Right renal pelvis (tissue), 4 donors: ENCODE data around the gene ZGPAT. TPM values are rescaled to one million over a fixed set of nuclear protein-coding genes. Genes with fewer than 3 reads are reported as not detected.
A peak's percentile ranks its signal among the peaks of the same experiment; 100 is the strongest.
"Not testable (repeated sequence)": the region's sequence is repeated elsewhere in the genome, so short reads cannot be mapped to it uniquely, and the experiment has no call there.

ENCODE experiments used
- DNase-seq, 4 donors: peaks; one replicate each; pipeline ENCODE4 v3.0.0-alpha.2; 2013; ENCODE audit warnings: low read depth in 4 of 4, low spot score in 3 of 4, missing footprints in 1 of 4
- polyA plus RNA-seq, 4 donors: library from polyadenylated mRNA; unstranded; fragments of 120-200 nt; gene quantifications; one replicate each; pipeline ENCODE4 v1.2.1, GENCODE V29; 2013; ENCODE audit not compliant: insufficient read length in 4 of 4

ZGPAT gene
- 10 to 100 TPM; 15.2 to 24.6 (median 18.0) TPM for polyA plus RNA-seq

GRCh38 chr20:63707558-63708300, at the start of gene ZGPAT, which contains the start of gene ARFRP1:
ZGPAT (plus strand) TSS chr20:63708039; CDS start chr20:63708581, 542 bp downstream.
ARFRP1 (minus strand) TSS chr20:63707976; CDS start chr20:63707091, 885 bp downstream.
- DNase-seq, result peak in 3 of 4 donors; percentile 63 to 69 (median 68)

- no peak for DNase-seq
These were observed 49.1 kb upstream of the ZGPAT start for GRCh38 chr20:63658749-63659187.

- no peak for DNase-seq
These were observed 48.5 kb upstream of the ZGPAT start for GRCh38 chr20:63659370-63659769.

GRCh38 chr20:63660174-63660573, 47.7 kb upstream of the ZGPAT start:
- not testable (repeated sequence) for DNase-seq

- no peak for DNase-seq
These were observed 47.2 kb upstream of the ZGPAT start for GRCh38 chr20:63660622-63661021.

GRCh38 chr20:63661108-63661507, 46.7 kb upstream of the ZGPAT start:
- DNase-seq, result no peak

GRCh38 chr20:63661959-63662812, 45.7 kb upstream of the ZGPAT start:
- DNase-seq, result no peak

- DNase-seq, result no peak
These were observed 45.0 kb upstream of the ZGPAT start for GRCh38 chr20:63662813-63663189.

- no peak for DNase-seq
These were observed 44.3 kb upstream of the ZGPAT start for GRCh38 chr20:63663332-63664066.

- DNase-seq, result no peak
These were observed 43.5 kb upstream of the ZGPAT start for GRCh38 chr20:63664143-63664851.

- no peak for DNase-seq
These were observed 42.8 kb upstream of the ZGPAT start for GRCh38 chr20:63664861-63665594.

GRCh38 chr20:63665708-63666107, 42.1 kb upstream of the ZGPAT start:
- no peak for DNase-seq

GRCh38 chr20:63667858-63668257, 40.0 kb upstream of the ZGPAT start:
- DNase-seq, result no peak

GRCh38 chr20:63668351-63668750, 39.5 kb upstream of the ZGPAT start:
- no peak for DNase-seq

- DNase-seq, result not testable (repeated sequence)
These were observed 36.1 kb upstream of the ZGPAT start for GRCh38 chr20:63671695-63672094.

- no peak for DNase-seq
These were observed 35.2 kb upstream of the ZGPAT start for GRCh38 chr20:63672666-63673065.

- no peak for DNase-seq
These were observed 33.9 kb upstream of the ZGPAT start for GRCh38 chr20:63673951-63674350.

GRCh38 chr20:63675681-63676368, 32.0 kb upstream of the ZGPAT start:
- DNase-seq, result no peak

- DNase-seq, result no peak
These were observed 29.8 kb upstream of the ZGPAT start for GRCh38 chr20:63678071-63678470.
